Measurements from ENCODE around the gene NT5C3A.

Gene NT5C3A

GRCh38 chr7:33079763-33080690 is 17.5 kb upstream of the NT5C3A start:
- H3K9ac ChIP-seq (ENCODE audit: low read length) = no peak overlapping the region
- H3K79me1 ChIP-seq (ENCODE audit: low read length) = no peaks in the 10 kb centered on the region
- no peaks in the 10 kb centered on the region for H3K27me3 ChIP-seq (ENCODE audit: insufficient read depth, low read length, poor library complexity)
- H3K27ac ChIP-seq (ENCODE audit: low read depth, low read length) = no peak overlapping the region
- no peak overlapping the region for H4K8ac ChIP-seq (ENCODE audit: low read depth, low read length)
- no peaks in the 10 kb centered on the region for H3K79me2 ChIP-seq (ENCODE audit: control insufficient read depth, insufficient read depth, low read length)
- no peak for DNase-seq
- H3K56ac ChIP-seq (ENCODE audit: low read length) = no peak overlapping the region
- no peak overlapping the region for H3K4me3 ChIP-seq (ENCODE audit: low read length)
- no peak overlapping the region for H3K18ac ChIP-seq (ENCODE audit: low read length)
- H2BK120ac ChIP-seq (ENCODE audit: low read depth, low read length) = no peak overlapping the region
- no peaks in the 10 kb centered on the region for H3K36me3 ChIP-seq (ENCODE audit: control insufficient read depth, insufficient read depth, low read length)
- no peak overlapping the region for H3K4ac ChIP-seq (ENCODE audit: low read depth, low read length)
- no peak overlapping the region for H3K23ac ChIP-seq (ENCODE audit: low read length)
- no peak overlapping the region for H3K4me2 ChIP-seq (ENCODE audit: low read length)
- WGBS (ENCODE audit: extremely low coverage, insufficient coverage, low lambda C conversion rate) = 100% methylated on average over 1 of the region's 9 CpGs
- H2AK5ac ChIP-seq (ENCODE audit: low read length) = no peak overlapping the region
- no peak overlapping the region for H2BK5ac ChIP-seq (ENCODE audit: low read length)
- H3K4me1 ChIP-seq (ENCODE audit: control insufficient read depth, low read depth, low read length) = no peaks in the 10 kb centered on the region
- H4K5ac ChIP-seq (ENCODE audit: low read length) = no peak overlapping the region
- no peak overlapping the region for H2BK15ac ChIP-seq (replicated peaks; ENCODE audit: low read depth)

- H3K4me2 ChIP-seq (ENCODE audit: low read length) = no peak overlapping the region
- no peak overlapping the region for H3K9ac ChIP-seq (ENCODE audit: low read length)
- H3K79me2 ChIP-seq (ENCODE audit: control insufficient read depth, insufficient read depth, low read length) = no peaks in the 10 kb centered on the region
- no peak overlapping the region for H4K5ac ChIP-seq (ENCODE audit: low read length)
- H3K4me3 ChIP-seq (ENCODE audit: low read length) = no peak overlapping the region
- no peak overlapping the region for H3K27ac ChIP-seq (ENCODE audit: low read depth, low read length)
- no peaks in the 10 kb centered on the region for H3K27me3 ChIP-seq (ENCODE audit: insufficient read depth, low read length, poor library complexity)
- no peak overlapping the region for H2BK5ac ChIP-seq (ENCODE audit: low read length)
- no peaks in the 10 kb centered on the region for H3K36me3 ChIP-seq (ENCODE audit: control insufficient read depth, insufficient read depth, low read length)
- H2AK5ac ChIP-seq (ENCODE audit: low read length) = no peak overlapping the region
- H2BK120ac ChIP-seq (ENCODE audit: low read depth, low read length) = no peak overlapping the region
- no peak for DNase-seq
- H4K8ac ChIP-seq (ENCODE audit: low read depth, low read length) = no peak overlapping the region
- no CpG with 5 or more reads among the region's 2 CpGs for WGBS (ENCODE audit: extremely low coverage, insufficient coverage, low lambda C conversion rate)
- no peak overlapping the region for H2BK15ac ChIP-seq (replicated peaks; ENCODE audit: low read depth)
- H3K18ac ChIP-seq (ENCODE audit: low read length) = no peak overlapping the region
- H3K56ac ChIP-seq (ENCODE audit: low read length) = no peak overlapping the region
- no peak overlapping the region for H3K23ac ChIP-seq (ENCODE audit: low read length)
- H3K4ac ChIP-seq (ENCODE audit: low read depth, low read length) = no peak overlapping the region
- H3K79me1 ChIP-seq (ENCODE audit: low read length) = no peaks in the 10 kb centered on the region
- no peaks in the 10 kb centered on the region for H3K4me1 ChIP-seq (ENCODE audit: control insufficient read depth, low read depth, low read length)
Measured at GRCh38 chr7:33079096-33079495, 16.5 kb upstream of the NT5C3A start.

DNA sequence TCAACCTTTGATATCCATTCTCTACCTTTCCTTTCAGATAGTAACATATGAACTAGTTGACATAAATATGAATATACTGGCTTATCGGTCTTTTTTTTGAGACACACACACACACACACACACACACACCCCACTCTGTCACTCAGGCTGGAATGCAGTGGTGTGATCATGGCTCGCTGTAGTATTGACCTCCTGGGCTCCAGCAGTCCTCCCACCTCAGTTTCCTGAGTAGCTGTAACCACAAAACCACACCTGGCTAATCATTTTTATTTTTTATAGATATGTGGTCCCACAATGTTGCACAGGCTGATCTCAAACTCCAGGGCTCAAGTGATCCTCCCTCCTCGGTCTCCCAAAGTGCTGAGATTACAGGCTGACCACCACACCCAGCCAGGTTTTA is 14.2 kb upstream of the NT5C3A start:
- H3K4me3 ChIP-seq (ENCODE audit: low read length) = no peak overlapping the region
- H2BK5ac ChIP-seq (ENCODE audit: low read length) = no peak overlapping the region
- no peaks in the 10 kb centered on the region for H3K36me3 ChIP-seq (ENCODE audit: control insufficient read depth, insufficient read depth, low read length)
- no peaks in the 10 kb centered on the region for H3K4me1 ChIP-seq (ENCODE audit: control insufficient read depth, low read depth, low read length)
- H3K23ac ChIP-seq (ENCODE audit: low read length) = no peak overlapping the region
- no peaks in the 10 kb centered on the region for H3K27me3 ChIP-seq (ENCODE audit: insufficient read depth, low read length, poor library complexity)
- no peak for DNase-seq
- no peak overlapping the region for H3K9ac ChIP-seq (ENCODE audit: low read length)
- H2BK15ac ChIP-seq (replicated peaks; ENCODE audit: low read depth) = no peak overlapping the region
- no peak overlapping the region for H3K56ac ChIP-seq (ENCODE audit: low read length)
- H3K27ac ChIP-seq (ENCODE audit: low read depth, low read length) = no peak overlapping the region
- H2BK120ac ChIP-seq (ENCODE audit: low read depth, low read length) = no peak overlapping the region
- no peaks in the 10 kb centered on the region for H3K79me2 ChIP-seq (ENCODE audit: control insufficient read depth, insufficient read depth, low read length)
- no CpG with 5 or more reads among the region's 3 CpGs for WGBS (ENCODE audit: extremely low coverage, insufficient coverage, low lambda C conversion rate)
- no peak overlapping the region for H2AK5ac ChIP-seq (ENCODE audit: low read length)
- no peaks in the 10 kb centered on the region for H3K79me1 ChIP-seq (ENCODE audit: low read length)
- H4K8ac ChIP-seq (ENCODE audit: low read depth, low read length) = no peak overlapping the region
- no peak overlapping the region for H4K5ac ChIP-seq (ENCODE audit: low read length)
- no peak overlapping the region for H3K4ac ChIP-seq (ENCODE audit: low read depth, low read length)
- no peak overlapping the region for H3K4me2 ChIP-seq (ENCODE audit: low read length)
- no peak overlapping the region for H3K18ac ChIP-seq (ENCODE audit: low read length)

DNA sequence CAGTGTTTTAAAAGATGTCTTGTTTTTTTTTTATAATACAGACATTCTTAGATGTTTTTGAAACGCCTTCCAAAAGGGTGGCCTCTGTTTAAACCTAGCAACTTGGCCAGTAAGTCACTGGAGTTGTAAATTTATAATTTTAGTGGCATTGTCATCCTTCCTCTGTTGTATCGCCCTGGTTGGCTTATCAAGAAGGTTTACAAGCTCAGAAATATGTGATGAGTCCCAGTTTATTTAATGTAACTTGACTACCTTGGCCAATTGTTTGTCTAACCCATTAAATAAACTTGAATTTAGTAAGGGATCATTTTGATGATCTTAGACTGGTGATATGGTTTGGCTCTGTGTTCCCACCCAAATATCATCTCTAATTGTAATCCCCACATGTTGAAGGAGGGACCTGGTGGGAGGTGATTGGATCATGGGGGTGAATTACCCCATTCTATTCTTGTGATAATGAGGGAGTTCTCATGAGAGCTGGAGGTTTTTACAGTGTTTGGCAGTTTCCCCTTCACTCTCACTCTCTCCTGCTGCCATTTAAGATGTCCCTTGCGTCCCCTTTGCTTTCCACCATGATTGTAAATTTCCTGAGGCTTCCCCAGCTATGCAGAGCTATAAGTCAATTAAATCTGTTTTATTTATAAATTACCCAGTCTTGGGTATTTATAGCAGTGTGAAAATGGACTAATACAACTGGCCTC is 13.4 kb upstream of the NT5C3A start:
- no peak overlapping the region for H3K4me3 ChIP-seq (ENCODE audit: low read length)
- no peak overlapping the region for H2AK5ac ChIP-seq (ENCODE audit: low read length)
- no peak overlapping the region for H3K9ac ChIP-seq (ENCODE audit: low read length)
- no peaks in the 10 kb centered on the region for H3K79me1 ChIP-seq (ENCODE audit: low read length)
- H3K4me2 ChIP-seq (ENCODE audit: low read length) = no peak overlapping the region
- no peak overlapping the region for H3K56ac ChIP-seq (ENCODE audit: low read length)
- H3K4me1 ChIP-seq (ENCODE audit: control insufficient read depth, low read depth, low read length) = no peaks in the 10 kb centered on the region
- no peak for DNase-seq
- no peak overlapping the region for H4K5ac ChIP-seq (ENCODE audit: low read length)
- no peaks in the 10 kb centered on the region for H3K79me2 ChIP-seq (ENCODE audit: control insufficient read depth, insufficient read depth, low read length)
- H3K27ac ChIP-seq (ENCODE audit: low read depth, low read length) = no peak overlapping the region
- H3K4ac ChIP-seq (ENCODE audit: low read depth, low read length) = no peak overlapping the region
- no peak overlapping the region for H2BK120ac ChIP-seq (ENCODE audit: low read depth, low read length)
- H2BK5ac ChIP-seq (ENCODE audit: low read length) = no peak overlapping the region
- H3K23ac ChIP-seq (ENCODE audit: low read length) = no peak overlapping the region
- WGBS (ENCODE audit: extremely low coverage, insufficient coverage, low lambda C conversion rate) = no CpG with 5 or more reads among the region's 3 CpGs
- no peak overlapping the region for H2BK15ac ChIP-seq (replicated peaks; ENCODE audit: low read depth)
- no peaks in the 10 kb centered on the region for H3K36me3 ChIP-seq (ENCODE audit: control insufficient read depth, insufficient read depth, low read length)
- H4K8ac ChIP-seq (ENCODE audit: low read depth, low read length) = no peak overlapping the region
- H3K18ac ChIP-seq (ENCODE audit: low read length) = no peak overlapping the region
- H3K27me3 ChIP-seq (ENCODE audit: insufficient read depth, low read length, poor library complexity) = no peaks in the 10 kb centered on the region

- DNase-seq = no peak
Measured at GRCh38 chr7:33073243-33073642, 10.7 kb upstream of the NT5C3A start.

More at GRCh38 chr7:33073243-33073642, 10.7 kb upstream of the NT5C3A start:
- H3K18ac ChIP-seq (ENCODE audit: low read length) = no peak overlapping the region
- H4K5ac ChIP-seq (ENCODE audit: low read length) = no peak overlapping the region
- H3K4ac ChIP-seq (ENCODE audit: low read depth, low read length) = no peak overlapping the region
- H4K8ac ChIP-seq (ENCODE audit: low read depth, low read length) = no peak overlapping the region
- H3K27ac ChIP-seq (ENCODE audit: low read depth, low read length) = no peak overlapping the region
- no peak overlapping the region for H3K56ac ChIP-seq (ENCODE audit: low read length)
- no peak overlapping the region for H2BK120ac ChIP-seq (ENCODE audit: low read depth, low read length)
- WGBS (ENCODE audit: extremely low coverage, insufficient coverage, low lambda C conversion rate) = no CpG with 5 or more reads among the region's 4 CpGs
- H3K23ac ChIP-seq (ENCODE audit: low read length) = no peak overlapping the region
- H3K4me3 ChIP-seq (ENCODE audit: low read length) = no peak overlapping the region
- H3K27me3 ChIP-seq (ENCODE audit: insufficient read depth, low read length, poor library complexity) = no peaks in the 10 kb centered on the region
- no peak overlapping the region for H2BK5ac ChIP-seq (ENCODE audit: low read length)
- no peaks in the 10 kb centered on the region for H3K79me2 ChIP-seq (ENCODE audit: control insufficient read depth, insufficient read depth, low read length)
- no peaks in the 10 kb centered on the region for H3K4me1 ChIP-seq (ENCODE audit: control insufficient read depth, low read depth, low read length)
- no peaks in the 10 kb centered on the region for H3K36me3 ChIP-seq (ENCODE audit: control insufficient read depth, insufficient read depth, low read length)
- H2BK15ac ChIP-seq (replicated peaks; ENCODE audit: low read depth) = no peak overlapping the region
- no peak overlapping the region for H2AK5ac ChIP-seq (ENCODE audit: low read length)
- H3K9ac ChIP-seq (ENCODE audit: low read length) = no peak overlapping the region
- no peak overlapping the region for H3K4me2 ChIP-seq (ENCODE audit: low read length)
- H3K79me1 ChIP-seq (ENCODE audit: low read length) = no peaks in the 10 kb centered on the region
